Psoas muscle (tissue), 8 donors: Measurements from ENCODE around the gene MIPEP. TPM values are rescaled to one million over a fixed set of nuclear protein-coding genes. Genes with fewer than 3 reads are reported as not detected.

ENCODE experiments used
- ATAC-seq, 4 donors: fragments of 200-7000 bp; cut with Tn5 transposase; one replicate each; pipeline ENCODE4 v1.9.1; 2020; ENCODE audit warnings: moderate library complexity in 3 of 4, mild to moderate bottlenecking in 2 of 4
- DNase-seq, 2 donors: peaks; one replicate each; pipeline ENCODE4 v3.0.0-alpha.2; 2020
- H3K27ac ChIP-seq: fragments of 200-600 bp; one replicate; pipeline ENCODE4 v1.8.0; 2022
- H3K27me3 ChIP-seq, 3 donors: fragments of 200-600 bp in 1 of 3; one replicate each; pipeline versions ENCODE4 v1.6.1 to v1.8.0; 2013 to 2022; ENCODE audit warnings: low read length in 2 of 3, mild to moderate bottlenecking in 2 of 3, moderate library complexity in 1 of 3; ENCODE audit not compliant: insufficient read depth in 3 of 3
- H3K36me3 ChIP-seq, 2 donors: fragments of 200-600 bp in 1 of 2; one replicate each; pipeline versions ENCODE4 v1.6.1 to v1.8.0; 2013 to 2022; ENCODE audit warnings: low read depth in 1 of 2, mild to moderate bottlenecking in 1 of 2, moderate library complexity in 1 of 2; ENCODE audit not compliant: insufficient read depth in 1 of 2
- H3K4me1 ChIP-seq: fragments of 200-600 bp; one replicate; pipeline ENCODE4 v1.8.0; 2022
- H3K4me3 ChIP-seq: fragments of 200-600 bp; one replicate; pipeline ENCODE4 v1.8.0; 2022; ENCODE audit warnings: mild to moderate bottlenecking
- H3K9me3 ChIP-seq: fragments of 200-600 bp; one replicate; pipeline ENCODE4 v1.8.0; 2022
- WGBS, 3 donors: extraction: QIAGEN DNeasy Blood & Tissue Kit; methylation state at CpG; one replicate each; pipeline versions ENCODE4 v1.1.6 to v1.1.7; 2013; 5-methylcytosine and 5-hydroxymethylcytosine counted together
- intact Hi-C, 2 donors: fragments of 100-400 bp; cut with DNase I; formaldehyde crosslinking; loops; one replicate each; pipeline versions ENCODE4 v1.11.0 to v1.14.2; 2022
- polyA plus RNA-seq, 3 donors: library from polyadenylated mRNA; stranded (reverse); fragments of 200-250 nt; gene quantifications; one replicate each; pipeline ENCODE4 v1.2.3, GENCODE V29; 2013
- total RNA-seq, 4 donors: library from RNA; stranded (reverse); fragmentation: NEBNext Ultra II Directional in 2 of 4; extraction: Animal tissue kit (Norgen Biotek cat#: 25700) in 2 of 4; gene quantifications; one replicate each; pipeline versions ENCODE4 v1.2.1 to v1.2.4, GENCODE V29; 2021 to 2023
- TF ChIP-seq, protein P1 (sequence below): fragments of 200-600 bp; IDR thresholded peaks from one replicate; pipeline ENCODE4 v1.8.0; 2022; ENCODE audit warnings: antibody characterized with exemption
- donor health status: healthy with polysubstance abuse.
- donor health status: DM: no; HTN: no; CAD: no; lungs with moderate emphysema.
- donor health status: Bipolar disorder and iron deficiency.
- donor health status: healthy.
- donor health status: DM: yes; HTN: yes; CAD: no.
- donor health status: DM: no; HTN: no; CAD: no.
- donor health status: DM: no; HTN: no; CAD: no.
- donor health status: DM: yes; HTN: yes; CAD: no.

Gene MIPEP
- total and polyA plus RNA-seq, 7 donors: 13.3 to 28.2 (median 17.0) TPM

DNA sequence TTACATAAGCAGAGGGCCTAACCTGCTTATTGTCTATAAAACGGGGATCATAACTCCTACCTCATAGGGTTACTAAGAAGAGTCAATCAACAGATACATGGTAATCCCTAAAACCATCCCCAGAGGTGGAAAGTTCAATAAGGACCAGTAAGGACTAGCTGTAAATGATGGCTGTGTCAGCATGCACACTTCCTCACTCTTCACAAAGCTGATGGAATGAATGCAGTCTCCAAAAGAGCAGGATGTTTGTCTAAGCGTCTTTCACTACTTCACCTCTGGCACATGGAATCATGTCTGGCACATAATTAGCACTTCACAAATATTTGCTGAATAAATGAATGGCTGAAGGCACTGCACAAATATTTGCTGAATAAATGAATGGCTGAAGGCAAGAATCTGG is 134.2 kb downstream of the MIPEP start:
- 86 to 95% (median 87%) methylated on average over 2 of the region's 2 CpGs for WGBS, 3 donors
- Histone ChIP-seq H3K27ac (no peak overlapping the region), H3K27me3 (no peaks in the 10 kb centered on the region), H3K4me3 (no peak overlapping the region), H3K36me3 (peaks cover 0 to 6% of the 10 kb centered on the region in 2 donors), H3K9me3 (no peaks in the 10 kb centered on the region), H3K4me1 (no peaks in the 10 kb centered on the region)
- intact Hi-C loops: no loop called here
- TF ChIP-seq, protein P1, sequence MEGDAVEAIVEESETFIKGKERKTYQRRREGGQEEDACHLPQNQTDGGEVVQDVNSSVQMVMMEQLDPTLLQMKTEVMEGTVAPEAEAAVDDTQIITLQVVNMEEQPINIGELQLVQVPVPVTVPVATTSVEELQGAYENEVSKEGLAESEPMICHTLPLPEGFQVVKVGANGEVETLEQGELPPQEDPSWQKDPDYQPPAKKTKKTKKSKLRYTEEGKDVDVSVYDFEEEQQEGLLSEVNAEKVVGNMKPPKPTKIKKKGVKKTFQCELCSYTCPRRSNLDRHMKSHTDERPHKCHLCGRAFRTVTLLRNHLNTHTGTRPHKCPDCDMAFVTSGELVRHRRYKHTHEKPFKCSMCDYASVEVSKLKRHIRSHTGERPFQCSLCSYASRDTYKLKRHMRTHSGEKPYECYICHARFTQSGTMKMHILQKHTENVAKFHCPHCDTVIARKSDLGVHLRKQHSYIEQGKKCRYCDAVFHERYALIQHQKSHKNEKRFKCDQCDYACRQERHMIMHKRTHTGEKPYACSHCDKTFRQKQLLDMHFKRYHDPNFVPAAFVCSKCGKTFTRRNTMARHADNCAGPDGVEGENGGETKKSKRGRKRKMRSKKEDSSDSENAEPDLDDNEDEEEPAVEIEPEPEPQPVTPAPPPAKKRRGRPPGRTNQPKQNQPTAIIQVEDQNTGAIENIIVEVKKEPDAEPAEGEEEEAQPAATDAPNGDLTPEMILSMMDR: no peak
- ATAC-seq (no peak), DNase-seq (no peak)

DNA sequence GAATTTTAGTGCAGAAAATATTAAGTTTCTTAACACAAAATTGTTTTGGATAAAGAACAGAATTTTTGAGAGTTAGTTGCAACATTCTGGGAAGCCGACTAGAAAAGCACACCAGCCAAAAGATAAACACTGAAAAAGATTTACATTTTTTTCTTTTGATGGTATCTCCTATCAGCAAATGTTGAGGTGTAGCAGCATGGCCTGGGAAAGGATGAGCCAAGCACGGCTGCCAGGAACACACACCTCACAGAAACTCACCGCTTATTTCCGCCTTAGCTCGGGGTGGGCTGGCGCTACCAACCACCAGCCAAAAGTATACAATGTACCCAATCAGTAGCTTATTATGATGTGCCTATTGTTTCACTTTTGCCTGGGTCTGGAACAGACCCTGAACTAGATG is 134.7 kb downstream of the MIPEP start:
- intact Hi-C loops: no loop called here
- 86 to 89% (median 87%) methylated on average over 6 of the region's 6 CpGs for WGBS, 3 donors
- TF ChIP-seq, protein P1: no peak
- H3K4me1 ChIP-seq: no peaks in the 10 kb centered on the region
- H3K9me3 ChIP-seq: no peaks in the 10 kb centered on the region
- H3K4me3 ChIP-seq: no peak overlapping the region
- H3K36me3 ChIP-seq: peaks cover 0 to 6% of the 10 kb centered on the region in 2 donors
- H3K27me3 ChIP-seq: no peaks in the 10 kb centered on the region
- H3K27ac ChIP-seq: no peak overlapping the region
- DNase-seq (no peak), ATAC-seq (no peak)

DNA sequence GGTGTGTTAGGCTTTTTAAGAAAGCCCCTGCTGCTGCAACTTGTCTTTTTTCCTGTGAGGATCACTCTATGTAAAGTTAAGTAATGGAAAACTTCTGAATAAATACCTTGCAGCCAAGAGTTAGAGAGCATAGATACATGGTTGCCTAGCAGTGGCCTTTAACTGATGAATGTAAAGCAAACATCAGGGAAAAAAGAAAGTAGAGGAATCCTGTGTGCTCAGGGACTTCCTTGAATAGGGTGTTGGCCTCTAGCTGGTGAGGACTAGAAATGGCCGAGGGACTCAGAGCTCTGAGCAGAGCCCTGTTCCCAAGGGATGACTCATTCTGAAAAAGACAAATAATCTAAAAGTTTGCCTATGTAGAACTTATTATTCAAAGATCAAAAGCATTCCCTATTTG is 135.7 kb downstream of the MIPEP start:
- Histone ChIP-seq H3K4me3 (no peak overlapping the region), H3K9me3 (no peaks in the 10 kb centered on the region), H3K36me3 (peaks cover 0 to 6% of the 10 kb centered on the region in 2 donors), H3K27ac (no peak overlapping the region), H3K27me3 (no peaks in the 10 kb centered on the region), H3K4me1 (no peaks in the 10 kb centered on the region)
- WGBS, 3 donors: 70 to 82% (median 76%) methylated on average over 1 of the region's 1 CpG
- TF ChIP-seq, protein P1: no peak
- DNase-seq (no peak), ATAC-seq (no peak)
- intact Hi-C loops: no loop called here

DNA sequence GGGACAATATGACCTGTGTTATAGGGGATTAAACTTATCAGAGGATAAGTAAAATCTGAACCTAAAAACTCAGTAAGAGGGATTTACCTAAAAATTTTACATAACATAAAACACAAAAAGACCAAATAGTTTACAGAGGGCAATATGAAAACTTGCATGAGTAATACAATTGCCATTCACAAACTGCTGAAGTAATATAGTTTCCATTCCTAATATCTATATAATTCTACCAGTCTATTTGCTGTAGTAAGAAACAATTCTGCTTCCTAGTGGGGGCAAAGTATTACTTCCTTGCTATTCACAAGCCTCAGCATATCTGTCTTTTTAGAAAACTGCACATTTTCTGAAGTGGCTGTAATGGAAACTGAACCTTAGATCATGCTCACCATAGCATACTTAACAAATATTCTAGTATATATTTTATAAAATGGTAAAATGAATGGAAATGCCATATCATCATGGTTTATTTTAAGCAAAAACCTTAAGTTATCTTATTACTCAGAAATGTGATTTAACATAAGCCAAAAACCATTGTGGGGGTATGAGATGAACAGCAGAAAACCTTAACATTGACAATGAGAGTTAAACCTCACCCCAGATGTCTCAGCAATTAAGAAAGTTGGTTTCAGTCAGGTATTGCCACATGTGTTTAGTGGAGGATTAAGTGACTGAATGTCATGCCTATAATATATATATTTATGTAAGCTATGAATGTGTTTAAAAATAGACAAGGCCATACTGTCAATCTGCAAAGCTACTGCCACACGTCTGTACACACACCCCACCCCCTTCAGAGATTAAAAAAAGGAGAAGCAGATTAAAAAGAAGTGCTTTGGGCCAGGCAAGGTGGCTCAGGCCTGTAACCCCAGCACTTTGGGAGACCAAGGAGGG is 136.8 kb downstream of the MIPEP start:
- 26 to 53% (median 48%) methylated on average over 1 of the region's 1 CpG for WGBS, 3 donors
- TF ChIP-seq, protein P1: no peak

More for the DNA sequence above, 136.8 kb downstream of the MIPEP start:
- Histone ChIP-seq H3K4me1 (no peaks in the 10 kb centered on the region), H3K9me3 (no peaks in the 10 kb centered on the region), H3K27me3 (no peaks in the 10 kb centered on the region), H3K4me3 (no peak overlapping the region), H3K27ac (no peak overlapping the region), H3K36me3 (peaks cover 0 to 6% of the 10 kb centered on the region in 2 donors)
- ATAC-seq: no peak
- DNase-seq: no peak
- intact Hi-C loops: no loop called here
